Activated CD4-positive, alpha-beta T cell treated with anti-CD3 and anti-CD28 coated beads for 1 hour (primary cell): ENCODE measurements around the gene CFAP46.

Experiments
- DNase-seq: peaks from one replicate; pipeline ENCODE4 v3.0.0-alpha.2; 2020

Gene CFAP46

GRCh38 chr10:132942101-132943057, at the start of gene CFAP46:
Gene CFAP46 (minus strand): TSS chr10:132942570. CDS start chr10:132942484, 86 bp downstream.
- DNase-seq, result no peak

GRCh38 chr10:132991706-132992432, 49.5 kb upstream of the CFAP46 start:
- DNase-seq, result no peak

- DNase-seq, result no peak
Measured at GRCh38 chr10:132990684-132991545, 48.5 kb upstream of the CFAP46 start.

GRCh38 chr10:132989476-132990415, 47.4 kb upstream of the CFAP46 start:
- DNase-seq, result no peak

GRCh38 chr10:132988988-132989387, 46.6 kb upstream of the CFAP46 start:
- no peak for DNase-seq

- DNase-seq, result no peak
Measured at GRCh38 chr10:132987671-132988571, 45.6 kb upstream of the CFAP46 start.

- DNase-seq, result no peak
Measured at GRCh38 chr10:132986978-132987377, 44.6 kb upstream of the CFAP46 start.

GRCh38 chr10:132986576-132986975, 44.2 kb upstream of the CFAP46 start:
- no peak for DNase-seq

GRCh38 chr10:132986076-132986475, 43.7 kb upstream of the CFAP46 start:
- DNase-seq, result no peak

- no peak for DNase-seq
Measured at GRCh38 chr10:132985546-132985900, 43.2 kb upstream of the CFAP46 start.

- no peak for DNase-seq
Measured at GRCh38 chr10:132984801-132985545, 42.6 kb upstream of the CFAP46 start.

GRCh38 chr10:132984008-132984295, 41.6 kb upstream of the CFAP46 start:
- no peak for DNase-seq

- no peak for DNase-seq
Measured at GRCh38 chr10:132983252-132984007, 41.1 kb upstream of the CFAP46 start.

- DNase-seq, result no peak
Measured at GRCh38 chr10:132982301-132982989, 40.1 kb upstream of the CFAP46 start.

GRCh38 chr10:132981746-132982145, 39.4 kb upstream of the CFAP46 start:
- no peak for DNase-seq

- DNase-seq, result no peak
Measured at GRCh38 chr10:132981173-132981555, 38.8 kb upstream of the CFAP46 start.

GRCh38 chr10:132980426-132981172, 38.2 kb upstream of the CFAP46 start:
- DNase-seq, result no peak
